HG03342 (cell line): ENCODE results near the gene RRN3.
"Not testable (repeated sequence)": the region's sequence is repeated elsewhere in the genome, so short reads cannot be mapped to it uniquely, and the experiment has no call there.

Source experiments
- ATAC-seq: cut with Tn5 transposase; IDR thresholded peaks from one replicate; pipeline ENCODE4 v1.9.1; 2021; ENCODE audit warnings: mild to moderate bottlenecking, moderate library complexity; ENCODE audit not compliant: unreplicated experiment

RRN3 gene, protein sequence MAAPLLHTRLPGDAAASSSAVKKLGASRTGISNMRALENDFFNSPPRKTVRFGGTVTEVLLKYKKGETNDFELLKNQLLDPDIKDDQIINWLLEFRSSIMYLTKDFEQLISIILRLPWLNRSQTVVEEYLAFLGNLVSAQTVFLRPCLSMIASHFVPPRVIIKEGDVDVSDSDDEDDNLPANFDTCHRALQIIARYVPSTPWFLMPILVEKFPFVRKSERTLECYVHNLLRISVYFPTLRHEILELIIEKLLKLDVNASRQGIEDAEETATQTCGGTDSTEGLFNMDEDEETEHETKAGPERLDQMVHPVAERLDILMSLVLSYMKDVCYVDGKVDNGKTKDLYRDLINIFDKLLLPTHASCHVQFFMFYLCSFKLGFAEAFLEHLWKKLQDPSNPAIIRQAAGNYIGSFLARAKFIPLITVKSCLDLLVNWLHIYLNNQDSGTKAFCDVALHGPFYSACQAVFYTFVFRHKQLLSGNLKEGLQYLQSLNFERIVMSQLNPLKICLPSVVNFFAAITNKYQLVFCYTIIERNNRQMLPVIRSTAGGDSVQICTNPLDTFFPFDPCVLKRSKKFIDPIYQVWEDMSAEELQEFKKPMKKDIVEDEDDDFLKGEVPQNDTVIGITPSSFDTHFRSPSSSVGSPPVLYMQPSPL

DNA sequence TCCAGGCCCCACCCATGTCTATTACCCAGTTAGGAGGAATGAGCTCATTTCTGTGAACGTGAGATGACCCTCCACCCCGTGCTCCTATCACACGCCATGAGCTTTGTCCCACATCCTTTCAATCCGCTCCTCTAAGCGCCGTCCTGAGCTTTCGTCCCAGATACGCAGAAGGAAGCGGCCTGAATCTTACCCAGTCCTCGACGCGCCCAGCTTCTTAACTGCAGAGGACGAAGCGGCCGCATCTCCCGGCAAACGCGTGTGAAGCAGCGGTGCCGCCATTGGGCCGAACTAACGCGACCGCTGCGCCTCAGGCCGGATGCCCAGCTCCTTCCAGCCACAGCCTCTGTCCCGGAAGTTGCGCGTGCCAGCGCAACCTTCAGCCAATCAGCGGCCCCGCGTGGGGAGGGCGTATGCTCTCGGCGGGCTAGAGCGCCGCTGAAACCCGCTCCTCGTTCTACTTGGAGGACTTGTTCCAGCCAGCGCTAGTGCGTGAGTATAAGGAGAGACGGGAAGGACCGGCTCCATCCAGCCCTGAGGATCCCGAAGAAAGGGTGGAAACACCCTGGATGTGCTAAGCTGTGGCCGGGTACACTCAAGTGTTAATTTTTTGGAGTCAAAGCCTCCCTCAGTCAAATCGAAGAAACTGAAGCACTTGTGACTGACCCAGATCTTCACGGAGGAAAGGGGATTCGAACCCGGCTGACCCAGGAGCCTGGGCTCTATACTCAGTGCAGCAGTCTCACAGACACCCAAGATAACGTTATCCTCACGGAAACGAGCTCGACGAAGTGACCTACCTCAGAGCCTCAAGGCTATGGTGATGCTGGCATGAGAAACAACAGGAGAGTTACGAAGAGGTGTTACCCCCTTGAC lies at the start of gene RRN3:
Gene RRN3 (minus strand): TSS at position 318 of the 873 bp plus-strand sequence. CDS start 39 bp downstream, at position 279.
- peak; percentile 99 for ATAC-seq

DNA sequence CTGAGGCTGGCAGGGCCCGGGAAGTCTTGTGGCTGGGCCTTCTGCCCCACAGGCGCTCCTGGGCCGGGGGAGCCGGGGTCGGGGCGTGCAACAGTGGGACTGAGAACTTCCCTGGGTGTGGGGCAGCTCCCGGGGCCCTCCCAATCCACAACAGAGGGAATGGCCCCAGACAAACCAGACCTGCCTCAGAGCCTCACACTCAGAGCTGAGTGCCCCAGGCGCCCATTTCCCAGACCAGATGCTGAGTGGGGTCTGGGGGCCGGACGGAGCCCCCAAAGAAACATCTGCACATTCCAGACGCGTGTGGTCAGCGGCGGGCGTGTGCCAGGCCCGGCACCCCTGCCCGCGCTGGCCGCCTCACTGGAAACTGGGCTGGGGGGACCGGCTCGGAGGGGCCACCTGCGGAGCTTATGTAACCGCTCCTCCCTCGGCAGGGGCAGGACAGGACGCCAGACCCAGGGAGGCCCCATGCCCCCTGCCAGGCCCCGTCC lies 49.6 kb upstream of the RRN3 start:
- ATAC-seq = not testable (repeated sequence)

DNA sequence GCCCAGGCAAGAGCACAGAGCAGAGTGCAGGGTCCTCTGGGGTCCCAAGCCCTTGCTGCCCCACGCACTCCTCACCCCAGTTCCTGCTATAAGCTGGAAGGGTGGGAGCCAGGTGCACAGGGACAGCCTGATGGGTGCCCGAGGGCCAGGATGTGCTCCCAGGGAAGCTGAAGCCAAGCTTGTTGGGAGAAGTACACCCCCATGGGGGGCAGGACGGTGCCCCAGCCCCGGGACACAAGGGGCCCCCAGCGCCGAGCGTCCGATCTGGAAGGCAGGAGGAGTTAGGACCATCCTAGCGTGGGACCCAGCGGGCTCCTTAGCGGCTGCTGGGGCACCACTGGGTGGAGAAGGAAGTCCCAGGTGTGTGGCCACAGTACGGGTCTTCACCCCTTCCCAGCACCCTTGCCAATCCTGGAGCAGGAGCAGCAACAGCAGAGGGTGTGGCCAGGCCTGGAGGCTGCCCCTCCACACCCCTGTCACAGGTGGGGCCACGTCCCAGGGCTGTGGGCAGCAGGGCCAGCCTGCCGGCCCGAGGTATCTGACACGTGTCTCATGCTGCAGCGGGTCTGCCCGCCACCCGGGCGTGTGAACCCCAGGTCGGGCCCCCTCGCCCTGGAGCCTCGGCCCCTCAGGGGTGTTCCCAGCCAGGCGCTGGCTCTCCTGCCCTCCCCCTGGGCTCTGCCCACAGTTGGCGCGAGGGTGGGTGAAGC lies 49.0 kb upstream of the RRN3 start:
- not testable (repeated sequence) for ATAC-seq

DNA sequence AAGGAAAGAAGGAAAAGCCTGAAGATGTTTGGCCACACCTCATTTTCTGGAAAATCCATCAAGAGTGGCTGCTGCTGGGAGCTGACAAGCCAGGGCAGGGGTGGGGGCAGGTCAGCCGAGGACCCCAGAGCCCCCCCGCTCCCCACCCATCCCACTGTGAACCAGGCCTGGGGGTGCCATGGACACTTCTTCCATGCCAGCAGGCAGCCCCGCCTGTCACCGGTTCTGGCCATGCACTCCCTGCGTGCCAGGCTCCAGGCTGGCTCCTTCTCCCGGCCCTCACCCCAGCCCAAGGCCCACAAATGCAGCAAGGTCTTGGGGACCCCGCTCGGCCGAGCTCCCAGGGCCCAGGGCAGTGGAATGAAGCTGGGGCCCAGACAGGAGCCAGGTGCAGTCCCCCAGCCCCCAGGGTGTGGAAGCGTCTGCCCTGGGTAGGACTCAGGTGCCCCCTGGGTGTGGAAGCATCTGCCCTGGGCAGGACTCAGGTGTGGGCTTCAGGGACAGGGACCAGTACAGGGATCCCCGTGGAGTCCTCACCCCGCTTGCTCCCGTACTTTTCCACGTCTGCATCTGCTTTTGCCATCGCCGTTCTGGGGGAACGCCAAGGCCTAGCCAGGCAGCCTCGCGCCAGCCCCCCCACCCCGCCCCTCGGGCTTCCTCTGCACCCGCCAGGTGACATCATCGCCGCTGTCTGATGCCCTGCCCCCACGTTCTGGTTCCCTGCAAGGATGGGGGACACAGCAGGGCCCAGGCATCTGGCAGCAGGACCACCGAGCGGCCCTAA lies 48.2 kb upstream of the RRN3 start:
- not testable (repeated sequence) for ATAC-seq

DNA sequence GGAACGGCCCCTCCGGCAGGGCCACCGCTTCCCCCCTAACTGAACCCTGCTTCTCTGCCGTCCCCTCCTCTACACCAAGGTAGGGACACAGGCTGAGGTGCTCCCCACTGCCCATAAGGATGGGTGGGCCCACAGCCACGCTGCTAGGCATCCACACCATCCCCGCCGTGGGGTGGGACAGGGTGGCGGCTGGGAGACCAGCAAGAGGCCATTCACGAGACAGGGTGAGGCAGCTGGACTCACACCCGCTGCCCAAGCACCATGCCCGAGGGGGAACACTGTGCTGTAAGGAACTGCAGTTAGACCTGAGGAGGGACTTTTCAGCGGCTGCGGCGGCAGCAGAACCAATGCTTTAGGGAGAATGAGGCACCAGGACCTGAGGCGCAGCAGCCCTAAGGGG lies 47.5 kb upstream of the RRN3 start:
- no peak for ATAC-seq

DNA sequence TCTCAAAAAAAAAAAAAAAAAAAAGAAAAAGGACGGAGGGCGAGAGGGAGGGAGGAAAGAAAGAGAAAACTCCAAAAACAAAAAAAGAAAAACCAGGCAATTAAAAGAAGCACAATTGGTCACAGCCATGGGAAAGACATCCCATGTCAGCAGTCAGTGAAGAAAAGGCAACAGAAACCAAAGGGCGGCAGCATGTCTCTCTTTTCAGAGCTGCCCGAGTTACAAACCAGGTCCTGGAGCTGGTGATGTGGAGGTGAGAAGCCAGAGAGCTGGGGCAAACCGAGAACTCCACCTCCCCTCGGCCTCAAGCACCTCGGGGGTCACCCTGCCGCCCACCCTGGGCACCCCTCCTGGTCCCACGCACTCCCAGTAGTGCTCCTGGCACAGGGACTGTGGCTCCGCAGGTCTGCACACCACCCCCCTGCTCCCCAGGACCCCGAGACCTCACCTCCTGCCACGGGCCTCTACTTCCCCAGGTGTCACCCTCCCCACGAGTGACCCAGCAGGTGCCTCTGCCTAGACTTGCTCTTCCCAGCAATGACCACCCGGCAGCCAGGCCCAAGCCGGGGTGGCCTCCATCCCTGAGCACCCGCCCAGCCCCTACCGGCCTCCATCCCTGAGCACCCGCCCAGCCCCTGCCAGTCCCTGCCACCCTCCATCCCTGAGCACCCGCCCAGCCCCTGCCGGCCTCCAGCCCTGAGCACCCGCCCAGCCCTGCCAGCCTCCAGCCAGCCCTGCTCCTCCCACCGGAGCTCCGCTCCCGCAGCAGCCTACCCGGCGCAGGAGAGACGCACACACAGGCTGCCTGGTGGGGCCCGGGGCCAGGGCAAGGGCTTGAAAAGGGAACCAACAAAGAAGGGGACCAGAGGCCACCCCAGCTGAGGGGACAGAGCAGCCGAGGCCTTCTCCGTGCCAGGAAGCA lies 46.6 kb upstream of the RRN3 start:
- not testable (repeated sequence) for ATAC-seq

DNA sequence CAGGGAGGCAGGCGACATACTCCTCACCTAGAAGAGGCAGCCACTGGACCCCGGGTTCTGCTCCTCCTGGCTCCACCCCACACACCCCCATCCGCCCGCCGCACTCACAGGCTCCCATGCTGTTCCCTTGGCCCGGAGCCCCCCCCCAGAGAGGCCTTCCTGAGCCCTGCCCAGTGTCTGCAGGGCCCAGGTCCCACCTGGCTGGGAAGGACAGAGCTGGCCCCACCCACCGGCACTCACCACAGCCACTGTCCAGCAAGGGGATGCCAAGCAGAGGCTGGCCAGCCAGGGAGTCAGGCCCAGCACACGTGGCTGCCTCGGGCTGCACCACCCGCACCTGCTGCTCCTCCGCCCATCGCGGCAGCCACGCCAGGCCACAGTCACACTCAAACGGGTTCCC lies 43.4 kb upstream of the RRN3 start:
- ATAC-seq = not testable (repeated sequence)

DNA sequence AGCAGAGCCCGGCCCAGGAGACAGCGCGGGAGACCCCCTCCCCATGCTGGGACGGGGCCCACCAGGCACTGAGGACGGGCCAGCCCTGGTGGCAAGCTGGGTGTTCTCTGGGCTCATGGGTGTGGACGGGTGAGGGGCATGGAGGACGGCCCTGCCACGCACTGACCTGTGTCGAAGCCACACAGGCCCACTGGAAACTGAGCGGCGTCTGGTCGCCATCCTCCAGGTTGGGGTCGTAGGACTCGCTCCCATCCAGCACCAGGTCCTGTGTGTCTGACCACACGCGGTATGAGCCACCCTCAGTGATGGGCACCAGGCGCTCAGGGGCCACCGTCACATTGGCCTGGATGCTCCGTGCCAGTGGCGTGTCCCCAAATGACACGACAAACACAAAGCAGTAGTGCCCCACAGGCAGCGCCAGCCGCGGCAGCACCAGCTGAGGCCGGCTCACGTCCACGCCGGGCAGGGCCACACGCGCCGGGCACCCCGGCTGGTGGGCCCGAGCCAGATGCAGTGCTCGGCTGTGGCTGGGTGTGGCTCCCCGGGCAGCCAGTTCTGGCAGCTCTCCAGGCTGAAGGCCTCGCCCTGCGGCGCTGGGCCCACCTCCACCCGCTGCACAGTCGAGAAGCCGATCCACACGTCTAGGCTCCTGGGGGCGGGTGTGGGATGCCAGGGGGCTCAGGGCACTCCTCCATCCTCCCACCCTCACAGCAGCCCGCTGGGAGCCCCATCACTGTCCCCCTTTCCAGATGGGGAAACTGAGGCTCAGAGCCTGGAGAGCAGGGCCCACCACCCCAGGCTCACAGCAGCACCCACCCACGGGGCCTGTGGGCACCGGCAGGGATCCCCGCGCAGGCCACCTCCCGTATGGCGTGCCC lies 41.6 kb upstream of the RRN3 start:
- ATAC-seq = not testable (repeated sequence)

DNA sequence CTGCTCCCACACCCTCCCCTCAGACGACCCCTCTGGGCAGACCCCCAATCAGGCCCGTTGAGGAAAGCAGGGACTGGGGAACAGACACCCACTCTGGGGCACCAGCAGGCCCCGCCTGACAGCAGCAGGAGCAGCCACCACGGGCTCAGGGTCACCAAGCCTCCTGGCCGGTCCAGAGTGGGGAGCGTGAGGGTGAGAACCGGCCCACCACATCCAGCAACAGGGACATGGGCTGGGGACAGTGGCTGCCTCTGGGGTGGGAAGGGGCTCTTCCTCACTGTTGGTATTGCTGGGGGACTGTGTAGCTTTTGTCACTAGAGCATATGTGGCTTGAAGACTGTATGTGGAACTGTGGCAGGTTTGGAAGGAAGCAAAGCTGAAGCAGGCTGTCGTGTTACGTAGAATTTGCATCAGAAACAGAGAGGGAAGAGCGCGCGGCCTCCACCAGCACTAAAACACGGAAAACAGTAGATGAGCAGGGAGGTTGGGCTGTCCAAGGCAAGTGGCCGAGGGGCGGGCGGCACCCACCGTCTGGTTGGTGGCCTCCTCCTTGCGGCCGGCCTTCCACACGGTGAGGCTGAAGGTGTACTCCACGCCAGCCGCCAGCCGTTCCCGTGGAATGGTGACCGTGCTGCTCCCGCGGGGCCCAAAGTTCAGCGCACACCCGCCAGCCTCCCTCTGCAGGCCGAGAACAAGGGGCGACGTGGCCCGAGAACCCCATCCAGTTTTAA lies 40.8 kb upstream of the RRN3 start:
- ATAC-seq = not testable (repeated sequence)

DNA sequence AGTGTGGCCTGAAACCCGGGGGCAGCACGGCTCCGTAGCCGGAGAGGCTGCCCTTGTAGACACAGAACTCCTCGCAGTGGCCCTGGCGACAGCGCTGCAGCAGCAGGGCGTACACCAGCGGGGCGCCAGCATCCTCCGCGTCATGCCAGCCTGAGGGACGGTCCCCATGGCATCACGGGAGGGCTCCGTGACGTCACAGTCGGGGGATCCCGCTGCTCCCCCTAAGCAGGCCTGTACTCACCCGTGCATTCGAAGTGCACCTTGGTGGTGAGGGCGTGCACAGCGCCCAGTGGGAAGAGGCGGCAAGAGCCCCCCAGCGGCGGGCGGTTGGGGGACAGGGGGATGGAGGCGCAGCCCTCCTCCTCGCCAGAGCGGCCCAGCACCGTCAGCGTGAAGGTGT lies 39.5 kb upstream of the RRN3 start:
- not testable (repeated sequence) for ATAC-seq

DNA sequence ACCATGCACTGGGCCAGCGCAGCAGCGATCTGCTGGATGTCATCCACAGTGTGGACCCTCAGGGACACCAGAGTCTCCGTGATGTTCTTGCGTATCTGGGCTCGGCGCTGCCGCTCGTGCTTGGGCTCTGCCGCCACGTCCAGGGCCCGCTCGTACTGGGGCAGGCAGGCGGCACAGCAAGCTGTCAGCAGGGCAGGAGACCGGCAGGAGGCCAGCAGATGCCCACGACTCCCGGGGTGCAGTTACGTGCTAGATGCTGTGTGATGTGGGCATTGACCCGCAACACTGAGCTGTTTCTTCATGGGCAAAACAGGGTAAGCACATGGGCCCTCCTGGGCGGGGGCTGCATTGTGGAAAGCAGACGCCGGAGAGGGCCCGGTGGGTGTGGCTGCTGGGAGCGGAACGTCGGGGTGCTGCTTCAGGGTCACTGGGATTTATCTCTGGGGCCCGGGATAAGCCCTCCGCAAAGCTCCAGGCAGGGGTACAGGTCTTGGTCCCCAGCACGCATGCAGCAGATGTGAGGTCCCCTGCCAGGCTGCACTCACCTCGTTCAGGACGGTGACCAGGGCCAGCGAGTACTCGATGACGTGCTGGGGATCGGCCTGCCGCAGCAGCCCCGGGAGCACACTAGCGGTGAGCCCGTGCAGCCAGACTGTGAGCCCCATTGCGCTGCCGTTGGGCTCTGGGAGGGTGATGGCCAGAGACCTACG lies 38.8 kb upstream of the RRN3 start:
- not testable (repeated sequence) for ATAC-seq

DNA sequence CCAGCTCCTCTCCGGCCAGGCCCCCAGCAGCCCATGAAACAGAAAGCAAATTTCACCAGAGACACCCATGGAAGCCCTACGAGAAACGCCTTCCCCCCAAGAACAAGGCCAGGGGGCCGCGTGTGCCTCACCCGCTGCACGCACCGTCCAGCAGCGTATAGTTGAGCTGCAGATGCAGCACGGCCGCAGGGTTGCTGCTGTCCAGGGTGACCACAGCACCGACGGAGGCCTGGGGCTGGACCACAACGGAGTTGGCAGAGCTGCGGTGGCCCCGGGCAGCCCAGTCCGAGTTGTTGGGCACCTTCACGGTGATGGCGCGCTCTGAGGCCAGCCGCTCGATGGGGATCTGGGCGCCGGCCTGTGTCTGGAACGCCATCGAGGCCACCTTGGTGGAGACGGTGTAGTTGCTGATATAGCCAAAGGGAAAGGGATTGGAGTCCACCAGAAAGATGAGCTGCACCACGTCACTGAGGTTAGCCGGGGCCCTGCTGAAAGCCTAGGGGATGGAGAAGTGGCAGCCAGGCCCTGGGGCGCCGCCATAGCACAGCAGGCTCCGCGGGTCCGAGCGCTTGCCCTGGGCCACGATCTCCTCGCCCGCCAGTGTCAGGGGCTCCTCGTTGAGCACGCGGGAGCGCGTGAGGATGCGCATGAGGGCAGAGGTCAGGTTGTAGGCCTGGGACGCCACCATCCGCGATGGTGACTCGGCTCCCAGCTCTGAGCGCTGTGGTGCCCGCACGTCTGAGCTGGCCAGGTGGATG lies 37.0 kb upstream of the RRN3 start:
- not testable (repeated sequence) for ATAC-seq

DNA sequence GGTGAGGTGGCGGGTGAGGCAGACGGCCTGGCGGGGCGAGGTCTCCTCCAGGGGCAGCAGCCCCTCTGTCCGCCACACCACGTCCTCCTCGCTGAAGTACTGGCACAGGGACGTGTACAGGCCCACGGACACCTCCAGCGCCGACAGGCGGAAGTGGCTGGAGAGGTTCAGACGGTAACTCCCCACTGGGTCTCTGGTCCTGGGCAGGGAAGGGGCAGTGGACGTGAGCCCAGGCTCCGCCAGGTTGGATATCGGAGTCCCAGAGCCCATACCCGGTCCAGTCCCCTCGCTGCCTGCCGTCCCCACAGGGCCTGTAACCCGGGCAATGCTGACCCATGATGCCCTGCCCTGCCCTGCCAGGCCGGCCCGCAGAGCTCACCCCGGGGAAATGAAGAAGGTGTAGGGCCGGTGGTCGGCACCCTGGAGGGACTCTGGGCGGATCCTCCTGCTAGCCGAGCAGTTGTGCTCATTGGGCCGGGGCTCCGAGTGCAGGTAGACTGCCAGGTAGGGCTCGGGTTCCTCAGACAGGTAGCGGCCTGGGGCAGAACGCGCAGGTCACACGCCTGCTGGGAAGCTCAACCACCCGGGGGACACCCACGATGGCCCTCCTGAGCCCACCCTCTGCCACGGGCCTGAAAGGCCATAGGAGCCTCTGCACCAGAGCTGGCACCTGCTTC lies 36.3 kb upstream of the RRN3 start:
- ATAC-seq = not testable (repeated sequence)

DNA sequence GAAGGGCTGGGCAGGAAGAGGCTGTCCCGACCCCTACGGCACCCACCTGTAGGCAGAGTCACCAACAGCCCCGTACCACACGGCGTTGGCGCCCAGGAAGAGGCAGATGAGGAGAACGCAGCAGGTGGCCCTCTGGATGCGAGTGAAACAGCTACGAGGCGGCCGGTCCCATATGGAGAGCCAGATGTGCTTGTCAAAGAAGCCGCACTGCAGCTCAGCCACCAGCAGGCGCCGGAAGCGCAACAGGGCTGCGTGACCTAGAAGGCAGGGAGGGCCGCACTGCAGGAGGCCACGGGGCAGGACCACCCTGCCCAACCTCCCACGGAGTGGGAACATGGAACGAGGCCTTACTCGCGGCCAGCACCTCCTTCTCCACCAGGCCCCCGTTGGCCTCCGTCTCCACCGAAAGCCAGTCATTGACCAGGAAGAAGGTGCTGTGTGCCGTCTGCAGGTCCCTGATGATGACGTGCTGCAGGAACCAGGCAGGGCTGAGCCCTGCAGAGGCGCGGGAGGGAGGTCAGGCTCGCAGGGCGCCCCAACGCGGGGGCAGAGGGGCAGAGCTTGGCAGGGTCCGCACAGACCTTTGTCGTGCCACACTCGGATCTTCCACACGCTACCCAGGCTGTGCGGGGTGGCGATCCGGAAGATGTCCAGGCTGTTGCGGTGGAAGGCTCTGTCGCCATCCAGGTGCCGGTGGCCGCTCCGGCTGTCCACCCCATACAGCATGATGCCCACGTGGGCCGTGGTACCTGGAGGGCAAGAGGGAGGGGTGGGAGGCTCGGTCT lies 33.8 kb upstream of the RRN3 start:
- ATAC-seq = not testable (repeated sequence)
